Sigmoid colon (tissue), 4 donors: ENCODE results near the gene CDCP1.

Experiments
- EP300 ChIP-seq, 4 donors: sonication (generic); formaldehyde crosslinking; IDR thresholded peaks; one replicate each; pipeline ENCODE4 v1.6.1; 2017; ENCODE audit warnings: antibody characterized with exemption in 4 of 4
- POLR2A ChIP-seq, 2 donors: fragments of 450-650 bp; IDR thresholded peaks; one replicate each; pipeline ENCODE4 v1.6.1; 2016; ENCODE audit warnings: antibody characterized with exemption in 2 of 2, mild to moderate bottlenecking in 2 of 2, moderate library complexity in 2 of 2
- POLR2AphosphoS5 ChIP-seq, 4 donors: sonication (generic); formaldehyde crosslinking; IDR thresholded peaks; one replicate each; pipeline ENCODE4 v1.6.1; 2017; ENCODE audit warnings: antibody characterized with exemption in 4 of 4
- TF ChIP-seq, protein P1 (sequence below), 4 experiments: fragments of 450-650 bp in 3 of 4; fragments of 200-600 bp in 1 of 4; IDR thresholded peaks; one replicate each; pipeline ENCODE4 v1.5.1; 2016 to 2019; ENCODE audit warnings: antibody characterized with exemption in 4 of 4, mild to moderate bottlenecking in 3 of 4, moderate library complexity in 2 of 4

DNA sequence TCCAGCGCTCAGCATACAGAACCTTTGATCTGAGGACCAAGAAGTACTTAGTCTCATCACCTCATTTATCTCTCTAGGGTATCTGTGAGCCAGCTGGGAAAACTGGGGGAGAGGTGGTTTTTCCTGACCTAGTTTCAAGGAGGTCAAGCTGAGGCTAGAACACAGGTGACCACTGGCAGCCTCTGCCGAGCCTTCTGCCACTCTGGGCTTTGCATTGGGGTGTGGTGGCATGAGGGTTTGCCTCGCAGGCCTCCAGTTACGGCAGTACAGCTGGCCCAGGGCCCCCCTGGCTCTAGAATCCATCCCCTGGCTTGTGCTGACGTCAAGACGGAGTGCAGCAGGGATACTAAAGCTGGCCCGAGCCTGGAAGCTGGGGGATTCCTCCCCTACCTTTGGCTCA is 34.7 kb upstream of the CDCP1 start:
- TF ChIP-seq, protein P1, sequence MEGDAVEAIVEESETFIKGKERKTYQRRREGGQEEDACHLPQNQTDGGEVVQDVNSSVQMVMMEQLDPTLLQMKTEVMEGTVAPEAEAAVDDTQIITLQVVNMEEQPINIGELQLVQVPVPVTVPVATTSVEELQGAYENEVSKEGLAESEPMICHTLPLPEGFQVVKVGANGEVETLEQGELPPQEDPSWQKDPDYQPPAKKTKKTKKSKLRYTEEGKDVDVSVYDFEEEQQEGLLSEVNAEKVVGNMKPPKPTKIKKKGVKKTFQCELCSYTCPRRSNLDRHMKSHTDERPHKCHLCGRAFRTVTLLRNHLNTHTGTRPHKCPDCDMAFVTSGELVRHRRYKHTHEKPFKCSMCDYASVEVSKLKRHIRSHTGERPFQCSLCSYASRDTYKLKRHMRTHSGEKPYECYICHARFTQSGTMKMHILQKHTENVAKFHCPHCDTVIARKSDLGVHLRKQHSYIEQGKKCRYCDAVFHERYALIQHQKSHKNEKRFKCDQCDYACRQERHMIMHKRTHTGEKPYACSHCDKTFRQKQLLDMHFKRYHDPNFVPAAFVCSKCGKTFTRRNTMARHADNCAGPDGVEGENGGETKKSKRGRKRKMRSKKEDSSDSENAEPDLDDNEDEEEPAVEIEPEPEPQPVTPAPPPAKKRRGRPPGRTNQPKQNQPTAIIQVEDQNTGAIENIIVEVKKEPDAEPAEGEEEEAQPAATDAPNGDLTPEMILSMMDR (IDR thresholded peaks at IDR 0.05): no peak
- TF ChIP-seq POLR2A (IDR thresholded peaks at IDR 0.05) (no peak), POLR2AphosphoS5 (IDR thresholded peaks at IDR 0.05) (no peak), EP300 (IDR thresholded peaks at IDR 0.05) (no peak)
